Forelimb muscle (tissue), 1 donor: ENCODE data around the gene ZNF26. TPM values are rescaled to one million over a fixed set of nuclear protein-coding genes. Genes with fewer than 3 reads are reported as not detected.
"Not testable (repeated sequence)": the region's sequence is repeated elsewhere in the genome, so short reads cannot be mapped to it uniquely, and the experiment has no call there.

ENCODE experiments used
- DNase-seq: peaks from one replicate; pipeline ENCODE4 v3.0.0-alpha.2; 2013; ENCODE audit warnings: low read depth
- polyA plus RNA-seq: library from polyadenylated mRNA; unstranded; fragments of 120-200 nt; gene quantifications from one replicate; pipeline ENCODE4 v1.2.1, GENCODE V29; 2013; ENCODE audit not compliant: insufficient read length

ZNF26 gene, protein sequence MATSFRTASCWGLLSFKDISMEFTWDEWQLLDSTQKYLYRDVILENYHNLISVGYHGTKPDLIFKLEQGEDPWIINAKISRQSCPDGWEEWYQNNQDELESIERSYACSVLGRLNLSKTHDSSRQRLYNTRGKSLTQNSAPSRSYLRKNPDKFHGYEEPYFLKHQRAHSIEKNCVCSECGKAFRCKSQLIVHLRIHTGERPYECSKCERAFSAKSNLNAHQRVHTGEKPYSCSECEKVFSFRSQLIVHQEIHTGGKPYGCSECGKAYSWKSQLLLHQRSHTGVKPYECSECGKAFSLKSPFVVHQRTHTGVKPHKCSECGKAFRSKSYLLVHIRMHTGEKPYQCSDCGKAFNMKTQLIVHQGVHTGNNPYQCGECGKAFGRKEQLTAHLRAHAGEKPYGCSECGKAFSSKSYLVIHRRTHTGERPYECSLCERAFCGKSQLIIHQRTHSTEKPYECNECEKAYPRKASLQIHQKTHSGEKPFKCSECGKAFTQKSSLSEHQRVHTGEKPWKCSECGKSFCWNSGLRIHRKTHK
- 8.5 TPM for polyA plus RNA-seq

DNA sequence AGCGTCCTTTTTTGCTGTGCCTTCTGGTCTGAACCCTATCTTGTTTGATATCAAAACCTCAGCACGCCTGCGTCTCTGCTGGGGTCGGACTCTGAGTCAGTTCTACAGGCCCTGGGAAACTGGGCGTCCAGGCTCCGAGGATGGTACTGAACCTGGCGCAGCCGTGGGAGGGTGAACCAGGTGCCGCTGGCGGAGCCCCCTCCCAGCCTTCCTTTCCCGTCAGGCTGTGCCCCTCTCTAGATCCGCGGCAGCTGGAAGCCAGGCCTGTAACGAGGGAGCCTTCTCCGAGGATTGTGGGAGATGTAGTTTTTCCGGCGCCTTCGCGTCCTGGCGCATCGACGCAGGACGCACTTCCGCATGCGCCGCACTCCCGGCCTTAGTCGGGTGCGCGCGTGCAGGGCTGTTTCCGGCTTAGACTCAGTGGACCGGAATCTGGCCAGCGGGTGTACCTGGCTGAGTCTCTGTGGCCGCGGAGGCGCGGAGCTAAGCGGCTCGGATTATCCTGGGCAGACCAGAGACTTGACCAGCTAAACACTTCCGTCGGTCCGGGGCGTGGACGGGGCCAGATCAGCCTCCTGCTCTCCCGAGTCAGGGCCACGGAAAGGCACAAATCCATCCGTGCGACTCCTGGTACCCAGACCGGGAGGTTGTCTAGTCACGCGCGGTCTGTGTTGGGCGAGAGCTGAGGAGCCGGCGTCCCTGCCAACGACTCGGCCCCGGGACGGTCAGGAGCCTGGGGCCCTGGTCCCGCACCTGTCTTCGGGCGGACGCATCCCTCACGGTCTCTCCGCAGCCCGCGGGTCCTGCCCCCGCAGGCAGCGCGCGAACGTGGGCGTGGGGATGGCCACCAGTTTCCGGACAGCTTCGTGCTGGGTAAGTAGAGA, at the start of gene ZNF26:
TSS of gene ZNF26 (plus strand) at position 367 of the 884 bp plus-strand sequence. CDS start at position 841, 474 bp downstream.
- peak; percentile 87 for DNase-seq

DNA sequence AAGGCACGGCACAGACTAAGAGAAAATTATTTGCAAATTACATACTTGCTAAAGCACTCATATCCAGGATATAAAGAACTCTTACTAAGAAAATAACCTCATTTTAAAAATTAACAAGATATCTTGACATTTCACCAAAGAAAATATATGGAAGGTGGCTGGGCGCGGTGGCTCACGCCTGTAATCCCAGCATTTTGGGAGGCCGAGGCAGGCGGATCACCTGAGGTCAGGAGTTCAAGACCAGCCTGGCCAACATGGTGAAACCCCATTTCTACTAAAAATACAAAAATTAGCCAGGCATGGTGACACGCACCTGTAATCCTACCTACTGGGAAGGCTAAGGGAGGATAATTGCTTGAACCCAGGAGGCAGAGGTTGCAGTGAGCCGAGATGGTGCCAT, 49.2 kb upstream of the ZNF26 start:
- DNase-seq = not testable (repeated sequence)

DNA sequence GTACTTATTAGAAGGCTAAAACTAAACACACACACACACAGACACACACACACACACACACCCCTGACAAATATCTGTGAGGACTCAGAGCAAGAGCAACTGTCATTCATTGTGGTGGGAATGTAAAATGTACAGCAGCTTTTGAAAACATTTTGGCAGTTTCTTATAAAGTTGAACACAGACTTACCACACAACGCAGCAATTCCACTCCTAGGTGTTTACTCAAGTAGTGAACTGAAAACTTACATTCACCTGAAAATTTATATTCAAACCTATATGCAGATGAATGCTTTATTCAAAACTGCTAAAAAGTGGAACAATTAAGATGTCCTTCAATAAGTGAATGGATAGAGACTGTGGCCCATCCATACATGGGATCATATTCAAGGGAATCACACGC, 48.7 kb upstream of the ZNF26 start:
- DNase-seq = no peak

DNA sequence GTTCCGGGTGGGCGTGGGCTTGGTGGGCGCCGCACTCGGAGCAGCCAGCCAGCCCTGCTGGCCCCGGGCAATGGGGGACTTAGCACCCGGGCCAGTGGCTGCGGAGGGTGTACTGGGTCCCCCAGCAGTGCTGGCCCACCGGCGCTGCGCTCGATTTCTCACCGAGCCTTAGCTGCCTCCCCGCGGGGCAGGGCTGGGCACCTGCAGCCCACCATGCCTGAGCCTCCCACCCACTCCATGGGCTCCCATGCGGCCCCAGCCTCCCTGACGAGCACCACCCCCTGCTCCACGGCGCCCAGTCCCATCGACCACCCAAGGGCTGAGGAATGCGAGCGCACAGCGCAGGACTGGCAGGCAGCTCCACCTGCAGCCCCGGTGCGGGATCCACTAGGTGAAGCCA, 47.4 kb upstream of the ZNF26 start:
- not testable (repeated sequence) for DNase-seq

DNA sequence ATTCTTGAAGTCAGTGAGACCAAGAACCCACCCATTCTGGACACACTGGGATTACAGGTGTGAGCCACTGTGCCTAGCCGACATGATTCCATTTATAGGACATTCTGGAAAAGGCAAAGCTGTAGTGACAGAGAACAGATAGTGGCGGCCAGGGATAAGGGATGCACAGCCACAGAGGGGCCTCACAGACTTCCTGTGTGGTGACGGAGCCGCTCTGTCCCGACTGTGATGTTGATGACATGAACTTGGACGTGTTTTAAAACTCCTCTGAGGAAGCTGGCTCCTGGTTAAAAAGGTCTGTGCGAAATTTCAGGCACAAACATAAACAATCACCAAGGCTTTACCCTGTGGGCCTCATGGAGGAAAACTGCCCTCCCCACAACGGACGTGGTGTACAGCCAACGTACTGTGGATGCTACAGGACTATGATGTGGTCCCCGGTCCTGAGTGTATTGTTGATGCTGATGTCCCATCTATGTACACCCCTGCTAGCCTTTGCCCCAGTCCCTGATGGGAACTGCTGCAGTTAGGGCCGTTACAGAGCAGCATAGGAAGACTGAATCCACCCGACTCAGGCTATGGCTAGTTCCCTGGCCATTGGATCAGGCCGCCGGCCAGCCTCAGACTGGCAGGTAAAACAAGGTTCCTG, 46.0 kb upstream of the ZNF26 start:
- DNase-seq = no peak

DNA sequence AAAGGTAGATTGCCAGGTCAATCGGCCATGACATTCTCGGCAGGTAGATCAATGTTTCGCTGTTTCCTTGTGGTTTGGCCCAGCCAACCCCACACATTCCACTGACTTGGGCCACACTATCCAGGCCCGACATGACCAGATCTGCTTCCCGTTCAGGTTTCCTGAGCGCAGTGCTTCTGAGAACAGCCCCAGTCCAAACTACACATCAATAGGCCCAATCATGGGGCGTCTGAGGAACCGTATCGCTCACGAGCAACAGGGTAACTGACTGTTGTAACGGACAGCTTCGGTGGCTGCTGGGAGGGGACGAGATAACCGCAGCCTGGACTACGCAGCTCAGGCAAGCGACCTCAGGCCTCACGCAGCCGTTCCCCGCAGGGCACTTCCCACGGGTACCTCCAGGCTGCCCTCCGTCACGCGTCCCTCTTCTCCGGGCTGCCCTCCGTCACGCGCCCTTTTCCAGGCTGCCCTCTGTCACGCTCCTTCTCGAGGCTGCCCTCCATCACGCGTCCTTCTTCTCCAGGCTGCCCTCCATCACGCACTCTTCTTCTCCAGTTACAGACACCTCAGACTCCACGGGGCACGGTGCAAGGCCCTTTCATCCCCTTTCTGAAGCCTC, 44.7 kb upstream of the ZNF26 start:
- no peak for DNase-seq

DNA sequence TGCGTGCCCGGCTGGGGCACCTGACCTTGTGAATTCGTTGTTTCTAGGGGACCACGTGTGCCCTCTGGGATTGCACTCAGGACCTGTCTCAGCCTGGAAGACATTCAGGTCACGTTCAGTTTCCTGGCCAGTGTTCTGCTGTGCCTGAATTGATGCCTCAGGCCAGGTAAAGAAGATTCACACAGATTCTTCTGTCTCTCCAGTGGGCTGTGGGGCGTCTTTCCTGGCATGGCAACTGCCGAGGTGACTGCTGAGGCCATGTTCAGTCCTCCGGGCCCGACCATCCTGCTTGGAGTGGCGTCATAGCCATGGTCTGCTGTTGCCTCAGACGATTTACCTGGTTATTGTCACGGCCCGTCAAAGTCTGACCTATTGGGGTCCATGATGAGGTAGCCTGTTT, 43.6 kb upstream of the ZNF26 start:
- no peak for DNase-seq

DNA sequence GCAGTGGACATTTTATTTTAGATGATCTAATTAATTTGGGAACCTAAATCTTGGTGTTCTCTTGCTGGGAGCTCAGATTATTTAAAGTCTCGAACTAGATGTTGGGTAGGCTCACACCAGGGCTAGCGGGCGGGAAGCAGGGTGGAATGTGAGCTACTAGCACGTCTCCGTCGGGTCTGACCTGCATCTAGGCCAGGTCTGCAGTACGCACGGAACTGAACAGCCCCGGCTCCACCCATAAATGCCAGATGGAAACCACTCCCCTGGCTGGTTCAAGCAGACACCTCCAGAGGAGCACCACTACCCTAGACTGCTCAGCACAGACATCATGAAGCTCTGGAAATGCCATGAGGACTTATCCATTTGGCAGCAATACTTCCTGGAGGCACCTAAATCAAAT, 40.4 kb upstream of the ZNF26 start:
- DNase-seq = no peak

DNA sequence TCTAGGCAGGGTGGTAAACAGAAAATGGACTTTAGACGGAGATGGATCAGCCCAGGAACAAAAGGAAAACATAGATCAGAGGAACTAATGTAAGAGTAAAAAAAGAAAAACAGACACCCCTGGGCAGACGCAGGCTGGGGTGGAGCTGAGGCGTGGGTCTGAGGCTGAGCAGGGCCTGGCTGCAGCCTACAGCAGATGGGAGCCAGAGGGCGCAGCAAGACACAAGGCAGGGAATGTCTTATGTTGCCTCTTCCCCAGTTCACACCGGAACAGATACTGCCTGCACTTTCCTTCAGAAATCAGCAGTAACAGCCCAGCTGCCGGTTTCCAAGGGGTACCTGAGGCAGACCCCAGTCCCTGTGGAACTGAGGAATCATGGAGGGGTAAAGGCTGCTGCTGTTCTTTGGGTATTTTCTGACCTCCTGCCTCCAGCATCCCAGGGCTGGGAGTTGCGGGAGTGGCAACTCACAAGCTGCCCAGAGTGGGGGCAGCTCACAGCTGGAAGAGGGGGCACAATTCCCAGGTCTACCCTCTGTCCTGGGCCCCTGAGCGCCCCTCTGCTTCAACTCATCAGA, 39.8 kb upstream of the ZNF26 start:
- DNase-seq = no peak

DNA sequence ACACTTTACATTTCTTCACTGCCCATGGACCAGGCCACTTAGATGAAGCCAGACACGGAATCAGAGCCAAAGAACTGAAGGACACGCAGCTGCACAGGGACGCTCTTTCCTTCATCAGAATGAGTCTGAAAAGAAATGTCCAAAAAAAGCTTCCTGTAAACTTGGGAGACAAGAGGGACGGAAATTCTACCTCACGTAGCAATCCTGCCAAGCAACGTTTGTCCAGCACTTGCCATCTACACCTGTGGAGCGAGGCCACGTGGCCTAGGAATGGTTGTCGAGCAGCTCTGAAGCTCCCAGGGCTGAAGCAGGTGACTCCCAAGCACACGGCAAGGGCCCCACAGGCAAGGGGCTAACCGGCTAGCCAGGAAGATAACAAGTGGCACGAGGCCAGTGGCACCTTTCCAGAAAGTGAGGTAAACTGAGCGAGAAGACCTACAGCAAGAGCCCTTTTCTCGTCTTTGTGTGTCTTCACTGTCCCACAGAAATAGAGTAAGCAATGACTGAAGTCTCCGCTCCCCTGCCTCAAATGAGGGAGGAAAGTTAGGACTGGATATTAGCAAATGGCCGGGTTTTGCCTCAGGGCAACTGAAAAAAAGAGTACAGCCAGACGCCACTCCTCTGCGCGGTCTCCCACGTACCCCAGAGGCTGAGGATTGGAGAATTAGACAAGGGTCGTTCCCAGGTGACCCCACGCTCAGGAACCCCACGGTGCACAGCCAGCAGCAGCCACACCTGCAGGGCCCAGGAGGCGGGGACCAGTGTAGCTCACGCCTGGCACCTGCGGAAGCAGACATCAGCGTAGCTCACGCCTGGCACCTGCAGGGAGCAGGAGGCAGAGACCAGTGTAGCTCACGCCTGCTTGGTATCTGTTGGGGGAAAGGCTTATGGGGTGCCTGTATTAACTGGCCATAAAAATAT, 37.8 kb upstream of the ZNF26 start:
- DNase-seq = no peak

DNA sequence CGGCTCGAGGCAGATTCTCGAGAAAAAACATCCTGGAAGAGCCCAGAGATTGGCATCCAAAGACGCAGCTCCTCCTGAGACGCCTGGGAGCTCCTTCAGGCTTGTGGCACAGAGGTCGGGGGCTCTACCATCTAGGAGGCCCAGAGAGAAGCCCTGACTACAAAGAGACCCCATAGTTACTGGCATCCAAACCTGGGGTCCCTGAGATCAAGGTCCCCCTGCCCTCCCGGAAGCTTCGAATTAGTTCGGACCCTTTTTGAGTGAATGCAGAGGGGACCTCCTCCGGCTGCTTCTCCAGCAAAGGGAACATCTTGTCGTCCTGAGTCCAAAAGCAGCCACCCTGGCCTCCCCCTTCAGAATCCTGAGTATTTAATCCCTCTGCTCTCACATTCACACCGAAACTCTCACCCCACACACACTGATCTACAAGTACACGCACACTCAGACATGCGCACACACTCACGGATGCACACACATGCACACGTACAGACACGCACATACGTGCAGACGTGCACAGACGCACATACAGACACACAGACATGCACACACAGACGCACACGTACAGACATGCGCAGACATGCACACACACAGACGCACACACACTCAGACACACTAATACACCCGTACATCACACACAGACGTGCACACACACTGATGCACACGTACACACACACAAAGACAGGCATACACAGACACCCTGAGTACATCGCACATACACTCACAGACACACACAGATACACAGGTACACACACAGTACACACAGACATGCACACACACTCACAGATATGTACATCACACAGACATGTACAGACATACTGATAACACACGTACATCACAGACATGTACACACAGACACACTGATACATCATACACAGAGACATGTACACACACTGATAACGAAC, 36.0 kb upstream of the ZNF26 start:
- DNase-seq = no peak

DNA sequence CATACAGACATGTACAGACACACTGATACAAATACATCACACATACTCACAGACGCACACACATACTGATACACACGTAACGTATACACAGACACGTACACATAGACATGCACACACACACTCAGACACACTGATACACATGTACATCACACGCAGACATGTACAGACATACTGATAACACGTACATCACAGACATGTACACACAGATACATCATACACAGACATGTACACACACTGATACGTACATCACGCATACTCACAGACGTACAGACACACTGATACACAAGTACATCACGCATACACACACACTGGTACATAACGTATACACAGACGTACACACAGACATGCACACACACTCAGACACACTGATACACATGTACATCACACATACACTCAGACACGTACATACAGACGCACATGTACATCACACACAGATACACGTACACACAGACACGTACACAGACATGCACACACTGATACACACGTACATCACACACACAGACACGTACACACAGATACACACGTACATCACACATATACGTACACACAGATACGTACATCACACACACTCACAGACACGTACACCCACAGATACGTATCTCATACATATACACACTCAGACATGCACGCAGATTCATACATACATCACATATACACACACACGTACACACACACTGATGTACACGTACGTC, 35.2 kb upstream of the ZNF26 start:
- DNase-seq = no peak

DNA sequence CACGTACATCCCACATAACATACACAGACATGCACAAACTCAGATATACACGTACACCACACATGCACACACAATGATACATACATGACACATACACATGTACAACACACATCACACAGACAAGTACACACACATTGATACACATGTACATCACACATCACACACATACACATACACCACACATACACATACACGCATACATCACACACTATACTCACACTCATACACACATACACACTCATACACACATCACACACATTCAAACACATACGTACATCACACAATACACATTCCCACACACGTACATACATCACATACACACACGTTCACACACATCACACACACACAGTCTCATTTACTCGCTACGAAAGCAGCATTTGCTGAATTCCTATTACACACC, 34.5 kb upstream of the ZNF26 start:
- DNase-seq = no peak

DNA sequence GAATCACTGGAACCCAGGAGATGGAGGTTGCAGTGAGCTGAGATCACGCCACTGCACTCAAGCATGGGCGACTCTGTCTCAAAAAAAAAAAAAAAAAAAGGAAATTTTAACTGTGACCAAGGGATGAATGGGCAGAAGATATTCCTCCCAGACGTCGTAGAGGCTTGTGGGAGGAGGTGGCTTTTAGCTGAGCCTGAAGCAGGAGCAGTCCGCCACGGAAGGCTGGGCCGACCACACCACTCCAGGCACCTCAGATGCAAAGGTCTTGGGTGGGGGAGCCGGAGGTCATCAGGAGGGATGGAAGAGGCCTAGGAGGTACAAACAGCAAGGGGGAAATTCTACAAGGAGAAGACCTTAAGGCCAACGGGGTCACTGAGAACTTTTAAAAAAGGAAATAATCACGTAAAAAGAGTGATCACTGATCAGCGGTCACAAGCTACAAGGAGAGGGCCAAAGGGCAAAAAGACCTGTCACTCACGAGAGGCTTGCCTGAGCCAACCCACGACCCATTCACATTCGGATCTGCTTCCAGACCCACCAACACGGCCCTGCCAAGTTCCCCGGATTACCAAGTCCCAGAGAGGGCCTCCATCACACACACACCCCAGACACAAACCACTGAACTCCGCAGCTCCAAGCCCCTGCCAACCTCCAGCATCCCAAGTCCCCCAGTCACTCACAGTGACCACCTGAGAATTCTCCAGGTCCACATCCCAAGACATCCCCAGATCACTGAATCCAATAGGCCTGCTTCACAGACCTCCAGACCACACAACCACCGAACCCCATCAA, 33.6 kb upstream of the ZNF26 start:
- no peak for DNase-seq

DNA sequence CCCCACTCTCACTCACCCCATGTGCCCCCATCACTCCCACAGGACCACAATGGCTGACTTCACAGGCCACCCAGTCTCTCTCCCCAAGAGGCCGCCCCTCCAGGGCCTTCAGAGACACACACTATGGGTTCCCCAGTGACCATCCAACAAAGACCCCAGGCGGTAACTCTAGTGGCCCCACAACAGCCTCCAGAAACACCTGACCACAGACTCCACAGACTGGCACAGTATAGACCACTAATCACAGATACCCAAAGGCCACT, 33.1 kb upstream of the ZNF26 start:
- DNase-seq = no peak

DNA sequence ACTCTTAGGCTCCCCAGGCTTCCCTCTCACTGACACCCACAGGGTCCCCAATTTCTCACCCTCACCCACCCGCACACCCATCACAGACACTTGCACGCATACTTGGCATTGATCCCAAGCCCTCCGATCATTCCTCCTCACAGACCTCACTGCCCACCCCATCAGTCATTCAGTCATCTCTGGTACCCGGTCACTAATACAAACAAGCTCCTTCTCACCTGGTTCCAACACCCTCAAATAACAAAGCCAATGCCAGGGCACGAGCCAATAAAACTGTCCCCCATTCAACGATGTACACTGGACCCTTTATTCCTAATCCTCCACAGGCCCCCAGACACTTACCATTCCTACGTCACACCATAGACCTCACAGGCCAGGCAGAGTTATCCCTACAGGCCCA, 32.4 kb upstream of the ZNF26 start:
- no peak for DNase-seq

DNA sequence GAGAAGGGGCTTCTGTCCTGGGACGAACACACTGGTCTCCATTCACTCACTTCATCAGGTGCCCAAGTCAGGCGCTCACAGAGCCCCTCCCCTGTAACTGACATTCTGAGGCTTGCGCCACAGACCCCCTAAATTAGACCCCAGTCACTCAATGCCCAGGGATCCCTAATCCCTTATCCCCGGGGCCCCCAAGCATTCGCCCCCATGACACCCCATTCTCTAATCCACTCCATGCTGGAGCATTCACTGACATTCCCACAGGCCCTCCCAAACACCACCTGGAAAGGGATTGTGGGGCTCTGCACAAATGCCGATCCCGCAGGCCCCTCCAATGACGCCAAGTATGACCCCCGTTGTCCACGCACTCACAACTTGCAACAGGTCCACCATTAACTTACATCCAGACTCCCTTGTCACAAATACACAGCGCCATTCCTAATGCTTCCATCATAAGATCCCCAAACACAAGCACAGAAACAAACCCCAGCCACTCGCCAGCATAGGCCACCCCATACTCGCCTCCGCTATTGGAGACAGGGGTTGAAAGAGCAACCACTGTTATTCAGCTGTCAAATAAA, 31.6 kb upstream of the ZNF26 start:
- no peak for DNase-seq
